K562 treated with DMSO at 1 percent for 12 hours (cell line): ENCODE data around the gene KIDINS220. TPM values are rescaled to one million over a fixed set of nuclear protein-coding genes. Genes with fewer than 3 reads are reported as not detected.

Experiments used
- total RNA-seq: library from RNA; unstranded; fragments of 300-600 nt; gene quantifications from 2 replicates; pipeline ENCODE4 v1.2.3, GENCODE V29; 2022; ENCODE audit not compliant: insufficient read depth

Gene KIDINS220
- total RNA-seq = 5.6 and 36.0 TPM in 2 replicates

GRCh38 chr2:8836971-8837794 lies at the start of gene KIDINS220:
TSS of gene KIDINS220 (minus strand) at chr2:8837613. CDS start at chr2:8827093, 10,520 bp downstream.

GRCh38 chr2:8681786-8682692 lies 155.4 kb downstream of the KIDINS220 start, which contains the start of gene ID2:
TSS of gene ID2 (plus strand) at chr2:8682056. CDS start at chr2:8682166, 110 bp downstream.

Other genes with a start within 250 kb of the KIDINS220 start
- 81.8 and 82.4 TPM in 2 replicates for gene ID2, start 155.6 kb downstream of the KIDINS220 start, total RNA-seq
- 7.7 and 26.2 TPM in 2 replicates for gene MBOAT2, start 166.1 kb upstream of the KIDINS220 start, total RNA-seq